GM23338 (cell line): ENCODE data around the gene MEIOSIN. TPM values are rescaled to one million over a fixed set of nuclear protein-coding genes. Genes with fewer than 3 reads are reported as not detected.

Source experiments
- ATAC-seq: fragments of 200-7000 bp; cut with Tn5 transposase; 3 replicates; pipeline ENCODE4 v1.9.1; 2020
- DNase-seq: peaks from one replicate; pipeline ENCODE4 v3.0.0-alpha.2; 2015; ENCODE audit warnings: low spot score
- H2AFZ ChIP-seq: fragments of 200-600 bp; sonication (generic); 2 replicates; pipeline ENCODE4 v1.8.0; 2016; ENCODE audit warnings: antibody characterized with exemption, mild to moderate bottlenecking, moderate library complexity
- H3F3A ChIP-seq: fragments of 200-600 bp; sonication (generic); replicated peaks from 2 replicates; pipeline ENCODE4 v1.8.0; 2017; ENCODE audit warnings: antibody characterized with exemption, mixed run types, low read depth
- H3K27ac ChIP-seq: fragments of 200-600 bp; sonication (generic); 2 replicates; pipeline ENCODE4 v1.6.1; 2016; ENCODE audit warnings: low read depth
- H3K27me3 ChIP-seq: fragments of 200-600 bp; sonication (generic); 2 replicates; pipeline ENCODE4 v1.8.0; 2016; ENCODE audit warnings: mild to moderate bottlenecking, mixed run types, moderate library complexity; ENCODE audit not compliant: insufficient read depth
- H3K36me3 ChIP-seq: fragments of 200-600 bp; sonication (generic); 2 replicates; pipeline ENCODE4 v1.8.0; 2016; ENCODE audit warnings: mild to moderate bottlenecking; ENCODE audit not compliant: insufficient read depth
- H3K4me1 ChIP-seq: fragments of 200-600 bp; sonication (generic); 2 replicates; pipeline ENCODE4 v1.8.0; 2016; ENCODE audit warnings: mild to moderate bottlenecking, moderate library complexity; ENCODE audit not compliant: insufficient read depth
- H3K4me2 ChIP-seq: fragments of 200-600 bp; sonication (generic); 2 replicates; pipeline ENCODE4 v1.7.1; 2017; ENCODE audit warnings: mixed run types
- H3K4me3 ChIP-seq: fragments of 200-600 bp; sonication (generic); 2 replicates; pipeline ENCODE4 v1.6.1; 2016; ENCODE audit warnings: mixed run types
- H3K79me2 ChIP-seq: fragments of 200-600 bp; sonication (generic); replicated peaks from 2 replicates; pipeline ENCODE4 v1.8.0; 2017; ENCODE audit warnings: mild to moderate bottlenecking; ENCODE audit not compliant: insufficient read depth
- H3K9me2 ChIP-seq: fragments of 200-600 bp; sonication (generic); 2 replicates; pipeline ENCODE4 v1.8.0; 2017; ENCODE audit not compliant: insufficient read depth
- H4K20me1 ChIP-seq: fragments of 200-600 bp; sonication (generic); replicated peaks from 2 replicates; pipeline ENCODE4 v1.8.0; 2017; ENCODE audit warnings: mild to moderate bottlenecking; ENCODE audit not compliant: insufficient read depth
- H3K27ac Mint-ChIP-seq: 2 replicates; pipeline ENCODE4 v1.8.0; 2020; ENCODE audit warnings: inconsistent platforms, mild to moderate bottlenecking, moderate library complexity, mixed read lengths
- H3K27me3 Mint-ChIP-seq: 3 replicates; pipeline ENCODE4 v1.8.0; 2022; ENCODE audit warnings: low read depth, mild to moderate bottlenecking, moderate library complexity, mixed read lengths, inconsistent platforms; ENCODE audit not compliant: insufficient read depth, poor library complexity
- H3K36me3 Mint-ChIP-seq: 3 replicates; pipeline ENCODE4 v1.8.0; 2021; ENCODE audit warnings: low read depth, mild to moderate bottlenecking, inconsistent platforms, moderate library complexity, mixed read lengths
- H3K4me1 Mint-ChIP-seq: 3 replicates; pipeline ENCODE4 v1.8.0; 2020; ENCODE audit warnings: mild to moderate bottlenecking, inconsistent platforms, mixed read lengths
- H3K4me3 Mint-ChIP-seq: 3 replicates; pipeline ENCODE4 v1.8.0; 2021; ENCODE audit warnings: moderate library complexity, mild to moderate bottlenecking, inconsistent platforms, mixed read lengths
- H3K9me3 Mint-ChIP-seq: 3 replicates; pipeline ENCODE4 v1.8.0; 2020; ENCODE audit warnings: moderate library complexity, mild to moderate bottlenecking, inconsistent platforms, mixed read lengths
- CREB1 ChIP-seq: fragments of 250-450 bp; sonication (Bioruptor Pico); IDR thresholded peaks from 2 replicates; pipeline ENCODE4 v1.5.0; 2020; ENCODE audit warnings: low read depth, mild to moderate bottlenecking, moderate library complexity
- CTCF ChIP-seq, 2 experiments: fragments of 200-600 bp in 1 of 2; sonication (generic) in 1 of 2; conservative IDR thresholded peaks; 2 replicates each; pipeline versions ENCODE4 v1.5.1 to v1.6.1; 2016 to 2017; ENCODE audit warnings: antibody characterized with exemption in 2 of 2, low read depth in 2 of 2, mild to moderate bottlenecking in 2 of 2, moderate library complexity in 1 of 2
- ETS1 ChIP-seq: IDR thresholded peaks from 2 replicates; pipeline ENCODE4 v1.6.1; 2016; ENCODE audit warnings: antibody characterized with exemption
- NANOG ChIP-seq: IDR thresholded peaks from 2 replicates; pipeline ENCODE4 v1.6.1; 2016; ENCODE audit warnings: antibody characterized with exemption, borderline replicate concordance
- POLR2AphosphoS5 ChIP-seq: IDR thresholded peaks from 2 replicates; pipeline ENCODE4 v1.6.1; 2016; ENCODE audit warnings: antibody characterized with exemption, low read depth
- ZNF331 ChIP-seq: fragments of 250-450 bp; sonication (Bioruptor Pico); IDR thresholded peaks from 2 replicates; pipeline ENCODE4 v1.5.0; 2020; ENCODE audit warnings: low read depth, mild to moderate bottlenecking, moderate library complexity
- polyA plus RNA-seq: library from polyadenylated mRNA; unstranded; fragments of >200 nt; fragmentation: Nextera tagmentation; extraction: Ambion mirVana; gene quantifications from 2 replicates; pipeline ENCODE4 v1.2.1, GENCODE V29; 2016
- total RNA-seq: library from RNA; depleted of rRNA; stranded (reverse); fragments of >200 nt; shearing (Covaris generic); gene quantifications from 2 replicates; pipeline ENCODE4 v1.2.3, GENCODE V29; 2014
- TF ChIP-seq, protein P1 (sequence below): fragments of 250-450 bp; sonication (Bioruptor Pico); IDR thresholded peaks from 2 replicates; pipeline ENCODE4 v1.5.0; 2020; ENCODE audit warnings: mild to moderate bottlenecking, moderate library complexity

MEIOSIN gene
- total and polyA plus RNA-seq, 2 experiments from 2014 or later = 0.21 to 0.28 TPM

DNA sequence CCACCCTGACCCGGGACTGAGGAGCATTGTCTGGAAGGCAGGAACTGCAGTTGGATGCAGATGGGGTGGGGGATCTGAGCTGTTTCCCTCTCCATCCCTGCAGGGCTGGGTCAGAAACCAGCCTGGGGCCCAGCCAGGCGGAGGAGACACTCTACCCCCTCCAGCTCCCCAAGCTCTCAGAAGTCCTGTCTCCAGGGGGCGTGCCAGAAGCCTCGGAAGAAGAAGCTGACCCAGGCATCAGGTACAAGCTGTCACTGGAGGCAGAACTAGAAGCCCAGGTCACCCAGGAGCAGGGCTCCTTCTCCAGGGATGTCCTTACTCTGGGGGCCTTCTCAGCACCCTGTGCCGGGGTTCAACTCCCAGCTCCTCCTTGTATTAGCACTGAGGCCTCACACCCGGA, 20.3 kb downstream of the MEIOSIN start (continued):
- TF ChIP-seq, protein P1, sequence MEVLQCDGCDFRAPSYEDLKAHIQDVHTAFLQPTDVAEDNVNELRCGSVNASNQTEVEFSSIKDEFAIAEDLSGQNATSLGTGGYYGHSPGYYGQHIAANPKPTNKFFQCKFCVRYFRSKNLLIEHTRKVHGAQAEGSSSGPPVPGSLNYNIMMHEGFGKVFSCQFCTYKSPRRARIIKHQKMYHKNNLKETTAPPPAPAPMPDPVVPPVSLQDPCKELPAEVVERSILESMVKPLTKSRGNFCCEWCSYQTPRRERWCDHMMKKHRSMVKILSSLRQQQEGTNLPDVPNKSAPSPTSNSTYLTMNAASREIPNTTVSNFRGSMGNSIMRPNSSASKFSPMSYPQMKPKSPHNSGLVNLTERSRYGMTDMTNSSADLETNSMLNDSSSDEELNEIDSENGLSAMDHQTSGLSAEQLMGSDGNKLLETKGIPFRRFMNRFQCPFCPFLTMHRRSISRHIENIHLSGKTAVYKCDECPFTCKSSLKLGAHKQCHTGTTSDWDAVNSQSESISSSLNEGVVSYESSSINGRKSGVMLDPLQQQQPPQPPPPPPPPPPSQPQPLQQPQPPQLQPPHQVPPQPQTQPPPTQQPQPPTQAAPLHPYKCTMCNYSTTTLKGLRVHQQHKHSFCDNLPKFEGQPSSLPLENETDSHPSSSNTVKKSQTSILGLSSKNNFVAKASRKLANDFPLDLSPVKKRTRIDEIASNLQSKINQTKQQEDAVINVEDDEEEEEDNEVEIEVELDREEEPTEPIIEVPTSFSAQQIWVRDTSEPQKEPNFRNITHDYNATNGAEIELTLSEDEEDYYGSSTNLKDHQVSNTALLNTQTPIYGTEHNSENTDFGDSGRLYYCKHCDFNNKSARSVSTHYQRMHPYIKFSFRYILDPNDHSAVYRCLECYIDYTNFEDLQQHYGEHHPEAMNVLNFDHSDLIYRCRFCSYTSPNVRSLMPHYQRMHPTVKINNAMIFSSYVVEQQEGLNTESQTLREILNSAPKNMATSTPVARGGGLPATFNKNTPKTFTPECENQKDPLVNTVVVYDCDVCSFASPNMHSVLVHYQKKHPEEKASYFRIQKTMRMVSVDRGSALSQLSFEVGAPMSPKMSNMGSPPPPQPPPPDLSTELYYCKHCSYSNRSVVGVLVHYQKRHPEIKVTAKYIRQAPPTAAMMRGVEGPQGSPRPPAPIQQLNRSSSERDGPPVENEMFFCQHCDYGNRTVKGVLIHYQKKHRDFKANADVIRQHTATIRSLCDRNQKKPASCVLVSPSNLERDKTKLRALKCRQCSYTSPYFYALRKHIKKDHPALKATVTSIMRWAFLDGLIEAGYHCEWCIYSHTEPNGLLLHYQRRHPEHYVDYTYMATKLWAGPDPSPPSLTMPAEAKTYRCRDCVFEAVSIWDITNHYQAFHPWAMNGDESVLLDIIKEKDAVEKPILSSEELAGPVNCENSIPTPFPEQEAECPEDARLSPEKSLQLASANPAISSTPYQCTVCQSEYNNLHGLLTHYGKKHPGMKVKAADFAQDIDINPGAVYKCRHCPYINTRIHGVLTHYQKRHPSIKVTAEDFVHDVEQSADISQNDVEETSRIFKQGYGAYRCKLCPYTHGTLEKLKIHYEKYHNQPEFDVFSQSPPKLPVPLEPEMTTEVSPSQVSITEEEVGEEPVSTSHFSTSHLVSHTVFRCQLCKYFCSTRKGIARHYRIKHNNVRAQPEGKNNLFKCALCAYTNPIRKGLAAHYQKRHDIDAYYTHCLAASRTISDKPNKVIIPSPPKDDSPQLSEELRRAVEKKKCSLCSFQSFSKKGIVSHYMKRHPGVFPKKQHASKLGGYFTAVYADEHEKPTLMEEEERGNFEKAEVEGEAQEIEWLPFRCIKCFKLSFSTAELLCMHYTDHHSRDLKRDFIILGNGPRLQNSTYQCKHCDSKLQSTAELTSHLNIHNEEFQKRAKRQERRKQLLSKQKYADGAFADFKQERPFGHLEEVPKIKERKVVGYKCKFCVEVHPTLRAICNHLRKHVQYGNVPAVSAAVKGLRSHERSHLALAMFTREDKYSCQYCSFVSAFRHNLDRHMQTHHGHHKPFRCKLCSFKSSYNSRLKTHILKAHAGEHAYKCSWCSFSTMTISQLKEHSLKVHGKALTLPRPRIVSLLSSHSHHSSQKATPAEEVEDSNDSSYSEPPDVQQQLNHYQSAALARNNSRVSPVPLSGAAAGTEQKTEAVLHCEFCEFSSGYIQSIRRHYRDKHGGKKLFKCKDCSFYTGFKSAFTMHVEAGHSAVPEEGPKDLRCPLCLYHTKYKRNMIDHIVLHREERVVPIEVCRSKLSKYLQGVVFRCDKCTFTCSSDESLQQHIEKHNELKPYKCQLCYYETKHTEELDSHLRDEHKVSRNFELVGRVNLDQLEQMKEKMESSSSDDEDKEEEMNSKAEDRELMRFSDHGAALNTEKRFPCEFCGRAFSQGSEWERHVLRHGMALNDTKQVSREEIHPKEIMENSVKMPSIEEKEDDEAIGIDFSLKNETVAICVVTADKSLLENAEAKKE = peak; percentile 1; the same call in 1 of the 2 replicates
- TF ChIP-seq POLR2AphosphoS5 (no peak), ZNF331 (no peak), NANOG (no peak), ETS1 (no peak)

DNA sequence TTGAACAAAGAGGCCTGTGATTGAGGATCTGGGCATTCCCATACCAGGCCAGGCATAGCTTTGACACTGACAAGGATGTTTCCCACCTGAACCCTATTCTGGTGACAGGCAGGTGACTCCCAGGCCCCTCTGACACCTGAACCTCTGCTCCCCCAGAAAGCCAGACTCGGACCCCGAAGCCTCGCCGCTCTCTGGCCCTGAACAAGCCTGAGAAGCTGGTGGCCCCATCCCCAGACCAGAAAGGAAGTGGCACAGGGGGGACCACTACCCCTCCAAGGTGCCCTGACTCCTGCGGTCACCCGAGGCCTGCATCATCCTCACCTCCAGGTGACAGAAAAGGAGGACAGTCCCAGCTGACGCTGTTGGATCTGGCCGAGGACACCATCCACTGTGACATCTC, 21.1 kb downstream of the MEIOSIN start:
- H3K4me3 Mint-ChIP-seq = no peak overlapping the region
- Histone ChIP-seq H3K27ac (no peak overlapping the region), H3K27me3 (no peaks in the 10 kb centered on the region), H3F3A (no peaks in the 10 kb centered on the region), H3K4me3 (no peak overlapping the region), H3K4me2 (no peak overlapping the region), H3K9me2 (no peaks in the 10 kb centered on the region), H3K79me2 (no peaks in the 10 kb centered on the region), H3K4me1 (peaks cover 3% of the 10 kb centered on the region; the same call in 1 of the 2 replicates), H2AFZ (no peak overlapping the region), H4K20me1 (no peaks in the 10 kb centered on the region), H3K36me3 (no peaks in the 10 kb centered on the region)
- no peak overlapping the region for H3K27ac Mint-ChIP-seq
- no peak for DNase-seq
- peaks cover 16% of the 10 kb centered on the region for H3K27me3 Mint-ChIP-seq
- no peak for ATAC-seq
- H3K4me1 Mint-ChIP-seq = peaks cover 3% of the 10 kb centered on the region
- no peaks in the 10 kb centered on the region for H3K36me3 Mint-ChIP-seq
- H3K9me3 Mint-ChIP-seq = no peaks in the 10 kb centered on the region; the same call in 2 of the 3 replicates
- no peak for TF ChIP-seq CREB1 (CRISPR knock-in tag)
- no peak for TF ChIP-seq ETS1
- no peak for TF ChIP-seq CTCF (conservative IDR thresholded peaks at IDR 0.05; ENCODE audit: low read depth in 2 of 2)
